HepG2 (cell line): Measurements from ENCODE around the gene ICAM5. TPM values are rescaled to one million over a fixed set of nuclear protein-coding genes. Genes with fewer than 3 reads are reported as not detected.
A peak's percentile ranks its signal among the peaks of the same experiment; 100 is the strongest.

Experiments used
- ATAC-seq: fragments of 200-7000 bp; cut with Tn5 transposase; 3 replicates; pipeline ENCODE4 v1.9.1; 2020; ENCODE audit warnings: mild to moderate bottlenecking, moderate library complexity
- BruUV-seq: library from RNA; stranded (reverse); fragments of 400-500 nt; replicated peaks from 2 replicates; lab custom pipeline; 2021; lab: Mats Ljungman, UMichigan
- CTCF ChIA-PET: fragments of 300-600 bp; formaldehyde crosslinking; extraction: SDS; loops from one replicate; lab custom pipeline; 2021; ENCODE audit warnings: low total read pairs, inconsistent platforms, low intra/inter-chr PET ratio; lab: Yijun Ruan, JAX
- POLR2A ChIA-PET: fragments of 350-600 bp; sonication (Branson Sonifier 250); formaldehyde crosslinking; loops from one replicate; lab custom pipeline; 2020; ENCODE audit warnings: antibody characterized with exemption, inconsistent platforms; lab: Yijun Ruan, JAX
- DNase-seq: peaks from one replicate; pipeline ENCODE4 v3.0.0-alpha.2; 2015; ENCODE audit warnings: low spot score
- FAIRE-seq: peaks from 3 replicates; lab custom pipeline; 2011; peaks lifted over from hg19 to GRCh38; lab: Jason Lieb, UNC
- H2AFZ ChIP-seq: one replicate; pipeline ENCODE4 v1.6.1; 2011; ENCODE audit warnings: low read length, inconsistent platforms
- H3K27ac ChIP-seq: fragments of 300-600 bp; 3 replicates; pipeline ENCODE4 v1.8.0; 2011; ENCODE audit warnings: mixed run types, mild to moderate bottlenecking, mixed read lengths, low read length, inconsistent platforms; ENCODE audit not compliant: insufficient read depth; ENCODE audit errors: extremely low read length
- H3K27me3 ChIP-seq, 2 experiments: fragments of 200-600 bp in 1 of 2; 2 replicates in 1 of 2; 3 replicates in 1 of 2; pipeline versions ENCODE4 v1.6.0 to v1.8.0; 2011; ENCODE audit warnings: low read length in 2 of 2, mild to moderate bottlenecking in 2 of 2, moderate library complexity in 2 of 2, inconsistent platforms in 1 of 2; ENCODE audit not compliant: insufficient read depth in 2 of 2, control insufficient read depth in 1 of 2
- H3K36me3 ChIP-seq, 2 experiments: fragments of 200-600 bp in 1 of 2; replicated peaks in 1 of 2; 2 replicates in 1 of 2; 3 replicates in 1 of 2; pipeline versions ENCODE4 v1.5.1 to v1.8.0; 2011; ENCODE audit warnings: low read length in 2 of 2, inconsistent platforms in 1 of 2; ENCODE audit not compliant: insufficient read depth in 2 of 2, control insufficient read depth in 1 of 2
- H3K4me1 ChIP-seq: 2 replicates; pipeline ENCODE4 v1.5.1; 2012; ENCODE audit warnings: low read length, inconsistent platforms; ENCODE audit not compliant: insufficient read depth
- H3K4me2 ChIP-seq: 2 replicates; pipeline ENCODE4 v1.6.0; 2011; ENCODE audit warnings: low read depth, low read length, inconsistent platforms
- H3K4me3 ChIP-seq, 3 experiments: fragments of 200-600 bp in 1 of 3; sonication (generic), shearing (Covaris generic) in 1 of 3; replicated peaks in 1 of 3; 2 replicates each; pipeline ENCODE4 v1.5.1; 2011 to 2016; ENCODE audit warnings: low read length in 3 of 3, inconsistent platforms in 2 of 3, low read depth in 2 of 3, mild to moderate bottlenecking in 2 of 3, control low read depth in 1 of 3, mixed read lengths in 1 of 3; ENCODE audit not compliant: insufficient read depth in 1 of 3
- H3K79me2 ChIP-seq: one replicate; pipeline ENCODE4 v1.6.1; 2011; ENCODE audit warnings: low read length, inconsistent platforms; ENCODE audit not compliant: insufficient read depth
- H3K9ac ChIP-seq: 2 replicates; pipeline ENCODE4 v1.6.0; 2011; ENCODE audit warnings: mild to moderate bottlenecking, low read depth, low read length, inconsistent platforms; ENCODE audit not compliant: insufficient read depth
- H3K9me3 ChIP-seq: 2 replicates; pipeline ENCODE4 v1.5.1; 2012; ENCODE audit warnings: mild to moderate bottlenecking, low read length
- H4K20me1 ChIP-seq: 2 replicates; pipeline ENCODE4 v1.6.0; 2011; ENCODE audit warnings: inconsistent platforms, mild to moderate bottlenecking, low read length, moderate library complexity; ENCODE audit not compliant: insufficient read depth
- FOSL2 ChIP-seq: sonication (generic); formaldehyde crosslinking; IDR thresholded peaks from 2 replicates; pipeline ENCODE4 v1.4.0; 2020; ENCODE audit warnings: missing genetic modification reagents
- ONECUT2 ChIP-seq: sonication (generic); formaldehyde crosslinking; IDR thresholded peaks from 2 replicates; pipeline ENCODE4 v1.4.0; 2020; ENCODE audit warnings: missing genetic modification reagents
- PITX1 ChIP-seq: sonication (generic); formaldehyde crosslinking; IDR thresholded peaks from 2 replicates; pipeline ENCODE4 v1.5.1; 2020; ENCODE audit warnings: mild to moderate bottlenecking, missing genetic modification reagents
- ZHX1 ChIP-seq: sonication (generic); formaldehyde crosslinking; IDR thresholded peaks from 2 replicates; pipeline ENCODE4 v1.8.1; 2022; ENCODE audit warnings: low read depth, mild to moderate bottlenecking, missing genetic modification reagents
- ZNF570 ChIP-seq: sonication (generic); formaldehyde crosslinking; IDR thresholded peaks from 2 replicates; pipeline ENCODE4 v1.4.0; 2020; ENCODE audit warnings: mild to moderate bottlenecking, missing genetic modification reagents, borderline replicate concordance
- ZNF598 ChIP-seq: sonication (generic); formaldehyde crosslinking; IDR thresholded peaks from 2 replicates; pipeline ENCODE4 v1.5.1; 2020; ENCODE audit warnings: mild to moderate bottlenecking, missing genetic modification reagents, borderline replicate concordance
- ZNF629 ChIP-seq: sonication (generic); formaldehyde crosslinking; conservative IDR thresholded peaks from 2 replicates; pipeline ENCODE4 v1.5.0; 2020; ENCODE audit warnings: missing genetic modification reagents
- WGBS: methylation state at CpG from one replicate; pipeline ENCODE4 v1.1.6; 2017; ENCODE audit warnings: low lambda C conversion rate; 5-methylcytosine and 5-hydroxymethylcytosine counted together
- in situ Hi-C: cut with HindIII; loops from 2 replicates; pipeline ENCODE4 v1.10.0; 2017; ENCODE audit warnings: low pct_unique_long_range_greater_than_20kb; ENCODE audit not compliant: extremely low pct_ligation_motif_present
- intact Hi-C: fragments of 100-400 bp; cut with micrococcal nuclease; formaldehyde crosslinking; loops from one replicate; pipeline ENCODE4 v1.10.0; 2022; ENCODE audit not compliant: unreplicated experiment
- polyA plus RNA-seq, 8 experiments: library from polyadenylated mRNA; depleted of rRNA in 3 of 8; stranded (reverse) in 7 of 8; unstranded in 1 of 8; fragments of >200 nt; fragmentation: Illumina TruSeq in 4 of 8; extraction: Trizol in 4 of 8; gene quantifications; 2 replicates each; pipeline versions ENCODE4 v1.2.1 to v1.2.3, GENCODE V29; 2011 to 2016; ENCODE audit warnings: low read depth in 4 of 8, missing spikeins in 1 of 8, mixed read lengths in 1 of 8; ENCODE audit not compliant: insufficient read depth in 1 of 8
- total RNA-seq, 5 experiments: library from RNA; depleted of rRNA; stranded (reverse); fragments of >200 nt; fragmentation: Illumina TruSeq; extraction: Trizol; gene quantifications; 2 replicates each; pipeline ENCODE4 v1.2.3, GENCODE V29; 2016; ENCODE audit warnings: low read depth in 1 of 5

ICAM5 gene
- total and polyA plus RNA-seq, 2 of the 13 experiments (the other 11 are each of a cell fraction or from before 2014, with no cell fraction given): 0.46 to 1.6 TPM

- DNase-seq: no peak
- H4K20me1 ChIP-seq: no peaks in the 10 kb centered on the region
- no peak overlapping the region for H3K27ac ChIP-seq
- intact Hi-C loops (no loop called here), in situ Hi-C loops (no loop called here)
- H3K27me3 ChIP-seq: no peaks in the 10 kb centered on the region; a peak in 1 of 5 replicates
- TF ChIP-seq ZNF570 (CRISPR knock-in tag) (no peak), ZHX1 (CRISPR knock-in tag) (no peak), ZNF629 (CRISPR knock-in tag) (peak; percentile 77), PITX1 (CRISPR knock-in tag) (no peak), ONECUT2 (CRISPR knock-in tag) (no peak), ZNF598 (CRISPR knock-in tag) (no peak), FOSL2 (CRISPR knock-in tag) (no peak)
- H3K36me3 ChIP-seq: peaks cover 0 to 5% of the 10 kb centered on the region in 2 experiments; a peak in 1 of 5 replicates
- peaks cover 4% of the 10 kb centered on the region; the same call in 1 of the 2 replicates for H3K4me1 ChIP-seq
- no peaks in the 10 kb centered on the region for H3K9me3 ChIP-seq
- no TSS peak for BruUV-seq
- ChIA-PET POLR2A (no interaction called here), CTCF (no interaction called here)
- FAIRE-seq: no peak
- H3K9ac ChIP-seq: no peak overlapping the region
- H3K4me3 ChIP-seq: no peak overlapping the region
- no peak overlapping the region for H3K4me2 ChIP-seq
- H3K79me2 ChIP-seq: no peaks in the 10 kb centered on the region
- no peak overlapping the region for H2AFZ ChIP-seq
- no peak for ATAC-seq
- WGBS: 96% methylated on average over 5 of the region's 5 CpGs
These were observed 16.6 kb downstream of the ICAM5 start for GRCh38 chr19:10306327-10306726.
